Metanephros (tissue), 1 donor: ENCODE measurements around the gene RPN2. TPM values are rescaled to one million over a fixed set of nuclear protein-coding genes. Genes with fewer than 3 reads are reported as not detected.

Source experiments
- total RNA-seq: library from RNA; depleted of rRNA; stranded (reverse); fragments of >200 nt; gene quantifications from one replicate; pipeline ENCODE4 v1.2.3, GENCODE V29; 2014

Gene RPN2
- total RNA-seq: 131 TPM

DNA sequence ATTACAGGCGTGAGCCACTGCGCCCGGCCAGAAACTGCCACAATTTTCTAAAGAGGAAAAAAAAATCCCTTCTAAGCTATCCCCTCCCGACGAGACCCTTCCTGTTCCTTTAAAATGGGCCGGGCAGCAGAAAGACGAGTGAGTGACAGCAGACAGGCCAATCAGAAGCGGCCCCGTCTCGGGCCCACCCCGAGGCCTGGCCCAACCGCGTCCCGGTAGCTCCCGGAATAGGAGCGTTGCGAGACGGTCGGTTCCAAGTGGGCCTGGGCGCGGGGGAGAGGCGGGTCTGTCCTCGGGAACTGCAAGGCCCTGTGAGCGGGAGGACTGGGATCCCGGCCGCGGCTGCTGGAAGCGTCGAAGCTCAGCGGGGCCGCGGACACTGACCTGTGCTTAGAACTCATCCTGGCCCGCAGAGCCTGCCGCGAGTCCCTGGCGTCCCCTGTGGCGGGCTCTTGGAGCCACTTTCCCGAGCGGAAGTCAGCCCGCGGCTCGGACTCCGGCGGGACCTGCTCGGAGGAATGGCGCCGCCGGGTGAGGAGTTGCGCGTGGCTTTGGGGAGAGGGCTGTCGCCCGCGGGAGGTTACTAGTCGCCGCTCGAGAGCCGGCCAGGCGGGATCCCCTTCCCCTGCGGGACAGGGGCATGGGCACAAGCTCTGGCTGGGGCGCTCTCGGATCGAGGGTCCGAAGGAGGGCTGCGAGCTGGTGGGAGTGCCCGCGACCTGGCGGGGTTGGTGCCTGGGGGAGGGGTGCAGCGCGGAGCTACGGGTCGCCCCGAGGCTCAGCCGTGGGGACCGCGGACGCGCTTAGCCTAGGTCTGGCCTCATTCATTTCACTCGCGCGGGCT, at the start of gene RPN2, which contains the start of gene MROH8:
Gene RPN2, plus strand, starts transcription at position 492 of the 844 bp plus-strand sequence. Its CDS starts 27 bp downstream, at position 519.
Gene MROH8, minus strand, starts transcription at position 710 of the 844 bp plus-strand sequence.

GRCh38 chr20:37261714-37262113, 82.6 kb downstream of the RPN2 start, which contains the start of gene GHRH:
Gene GHRH (minus strand): TSS chr20:37261814. CDS start chr20:37256889, 4,925 bp downstream.

Other genes with a start within 250 kb of the RPN2 start
- 30.2 TPM for gene SAMHD1, start 227.6 kb upstream of the RPN2 start, total RNA-seq
- gene RBL1, start 83.3 kb upstream of the RPN2 start, total RNA-seq: 30.9 TPM
- 4.1 TPM for gene MROH8, start 218 bp downstream of the RPN2 start, total RNA-seq
- not detected for gene GHRH, start 82.5 kb downstream of the RPN2 start, total RNA-seq
- 25.9 TPM for gene MANBAL, start 110.3 kb downstream of the RPN2 start, total RNA-seq
- 53.3 TPM for gene SRC, start 166.8 kb downstream of the RPN2 start, total RNA-seq